GM23338 (cell line): ENCODE results near the gene GPD2.

Experiments used
- CREB1 ChIP-seq: fragments of 250-450 bp; sonication (Bioruptor Pico); IDR thresholded peaks from 2 replicates; pipeline ENCODE4 v1.5.0; 2020; ENCODE audit warnings: low read depth, mild to moderate bottlenecking, moderate library complexity
- EZH2 ChIP-seq: fragments of 200-600 bp; sonication (generic); IDR thresholded peaks from one replicate; pipeline ENCODE4 v1.8.0; 2017; ENCODE audit warnings: antibody characterized with exemption, mild to moderate bottlenecking, low read depth; ENCODE audit not compliant: unreplicated experiment
- POLR2AphosphoS5 ChIP-seq: IDR thresholded peaks from 2 replicates; pipeline ENCODE4 v1.6.1; 2016; ENCODE audit warnings: antibody characterized with exemption, low read depth
- ZNF114 ChIP-seq: fragments of 250-450 bp; sonication (Bioruptor Pico); IDR thresholded peaks from 2 replicates; pipeline ENCODE4 v1.5.0; 2020; ENCODE audit warnings: mild to moderate bottlenecking, moderate library complexity
- ZNF331 ChIP-seq: fragments of 250-450 bp; sonication (Bioruptor Pico); IDR thresholded peaks from 2 replicates; pipeline ENCODE4 v1.5.0; 2020; ENCODE audit warnings: low read depth, mild to moderate bottlenecking, moderate library complexity
- TF ChIP-seq, protein P1 (sequence below), 2 experiments: fragments of 200-600 bp in 1 of 2; sonication (generic) in 1 of 2; conservative IDR thresholded peaks; 2 replicates each; pipeline versions ENCODE4 v1.5.1 to v1.6.1; 2016 to 2017; ENCODE audit warnings: antibody characterized with exemption in 2 of 2, low read depth in 2 of 2, mild to moderate bottlenecking in 2 of 2, moderate library complexity in 1 of 2
- TF ChIP-seq, protein P2 (sequence below): IDR thresholded peaks from one replicate; pipeline ENCODE4 v1.6.1; 2018; ENCODE audit warnings: antibody characterized with exemption; ENCODE audit not compliant: unreplicated experiment
- TF ChIP-seq, protein P3 (sequence below): fragments of 250-450 bp; sonication (Bioruptor Pico); IDR thresholded peaks from 2 replicates; pipeline ENCODE4 v1.5.0; 2020; ENCODE audit warnings: mild to moderate bottlenecking, moderate library complexity
- TF ChIP-seq, protein P4 (sequence below): IDR thresholded peaks from 2 replicates; pipeline ENCODE4 v1.6.1; 2016; ENCODE audit warnings: antibody characterized with exemption

DNA sequence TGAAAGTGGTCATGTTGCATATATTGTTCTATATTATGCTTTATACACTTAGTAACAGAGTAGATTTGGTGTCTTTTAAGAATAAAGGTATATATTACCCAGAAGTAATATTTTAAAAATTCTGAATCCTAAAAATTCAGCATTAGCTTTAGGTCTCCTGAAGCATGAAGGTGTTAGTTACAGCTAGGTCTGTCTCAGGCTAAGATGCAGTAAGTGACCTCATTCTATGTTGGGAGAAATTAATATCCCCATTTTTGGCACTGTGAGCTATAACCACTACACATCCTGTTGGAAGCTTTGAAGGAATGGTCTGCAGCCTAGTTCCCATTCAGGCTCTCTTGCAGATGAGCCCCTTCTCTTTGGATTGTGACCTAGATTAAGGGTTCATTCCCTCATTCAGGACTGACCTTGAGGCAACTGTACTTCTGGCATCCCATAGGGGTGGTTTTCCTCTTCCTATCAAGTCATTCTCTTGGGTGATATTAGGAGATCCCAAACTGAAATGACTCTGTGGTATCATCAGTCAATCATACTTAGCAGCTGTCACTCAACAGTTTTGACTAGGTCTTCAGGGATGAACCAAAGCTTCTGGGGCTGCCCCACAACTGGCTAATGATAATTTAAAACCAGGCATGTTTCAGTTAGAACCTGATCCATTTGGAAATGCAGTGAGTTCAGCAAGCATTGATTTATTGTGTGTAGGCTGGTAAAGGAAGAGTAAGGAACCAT is 117.7 kb downstream of the GPD2 start:
- no peak for TF ChIP-seq EZH2
- TF ChIP-seq, protein P1, sequence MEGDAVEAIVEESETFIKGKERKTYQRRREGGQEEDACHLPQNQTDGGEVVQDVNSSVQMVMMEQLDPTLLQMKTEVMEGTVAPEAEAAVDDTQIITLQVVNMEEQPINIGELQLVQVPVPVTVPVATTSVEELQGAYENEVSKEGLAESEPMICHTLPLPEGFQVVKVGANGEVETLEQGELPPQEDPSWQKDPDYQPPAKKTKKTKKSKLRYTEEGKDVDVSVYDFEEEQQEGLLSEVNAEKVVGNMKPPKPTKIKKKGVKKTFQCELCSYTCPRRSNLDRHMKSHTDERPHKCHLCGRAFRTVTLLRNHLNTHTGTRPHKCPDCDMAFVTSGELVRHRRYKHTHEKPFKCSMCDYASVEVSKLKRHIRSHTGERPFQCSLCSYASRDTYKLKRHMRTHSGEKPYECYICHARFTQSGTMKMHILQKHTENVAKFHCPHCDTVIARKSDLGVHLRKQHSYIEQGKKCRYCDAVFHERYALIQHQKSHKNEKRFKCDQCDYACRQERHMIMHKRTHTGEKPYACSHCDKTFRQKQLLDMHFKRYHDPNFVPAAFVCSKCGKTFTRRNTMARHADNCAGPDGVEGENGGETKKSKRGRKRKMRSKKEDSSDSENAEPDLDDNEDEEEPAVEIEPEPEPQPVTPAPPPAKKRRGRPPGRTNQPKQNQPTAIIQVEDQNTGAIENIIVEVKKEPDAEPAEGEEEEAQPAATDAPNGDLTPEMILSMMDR (conservative IDR thresholded peaks at IDR 0.05; ENCODE audit: low read depth in 2 of 2): no peak
- TF ChIP-seq, protein P2, sequence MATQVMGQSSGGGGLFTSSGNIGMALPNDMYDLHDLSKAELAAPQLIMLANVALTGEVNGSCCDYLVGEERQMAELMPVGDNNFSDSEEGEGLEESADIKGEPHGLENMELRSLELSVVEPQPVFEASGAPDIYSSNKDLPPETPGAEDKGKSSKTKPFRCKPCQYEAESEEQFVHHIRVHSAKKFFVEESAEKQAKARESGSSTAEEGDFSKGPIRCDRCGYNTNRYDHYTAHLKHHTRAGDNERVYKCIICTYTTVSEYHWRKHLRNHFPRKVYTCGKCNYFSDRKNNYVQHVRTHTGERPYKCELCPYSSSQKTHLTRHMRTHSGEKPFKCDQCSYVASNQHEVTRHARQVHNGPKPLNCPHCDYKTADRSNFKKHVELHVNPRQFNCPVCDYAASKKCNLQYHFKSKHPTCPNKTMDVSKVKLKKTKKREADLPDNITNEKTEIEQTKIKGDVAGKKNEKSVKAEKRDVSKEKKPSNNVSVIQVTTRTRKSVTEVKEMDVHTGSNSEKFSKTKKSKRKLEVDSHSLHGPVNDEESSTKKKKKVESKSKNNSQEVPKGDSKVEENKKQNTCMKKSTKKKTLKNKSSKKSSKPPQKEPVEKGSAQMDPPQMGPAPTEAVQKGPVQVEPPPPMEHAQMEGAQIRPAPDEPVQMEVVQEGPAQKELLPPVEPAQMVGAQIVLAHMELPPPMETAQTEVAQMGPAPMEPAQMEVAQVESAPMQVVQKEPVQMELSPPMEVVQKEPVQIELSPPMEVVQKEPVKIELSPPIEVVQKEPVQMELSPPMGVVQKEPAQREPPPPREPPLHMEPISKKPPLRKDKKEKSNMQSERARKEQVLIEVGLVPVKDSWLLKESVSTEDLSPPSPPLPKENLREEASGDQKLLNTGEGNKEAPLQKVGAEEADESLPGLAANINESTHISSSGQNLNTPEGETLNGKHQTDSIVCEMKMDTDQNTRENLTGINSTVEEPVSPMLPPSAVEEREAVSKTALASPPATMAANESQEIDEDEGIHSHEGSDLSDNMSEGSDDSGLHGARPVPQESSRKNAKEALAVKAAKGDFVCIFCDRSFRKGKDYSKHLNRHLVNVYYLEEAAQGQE: no peak
- TF ChIP-seq, protein P3, sequence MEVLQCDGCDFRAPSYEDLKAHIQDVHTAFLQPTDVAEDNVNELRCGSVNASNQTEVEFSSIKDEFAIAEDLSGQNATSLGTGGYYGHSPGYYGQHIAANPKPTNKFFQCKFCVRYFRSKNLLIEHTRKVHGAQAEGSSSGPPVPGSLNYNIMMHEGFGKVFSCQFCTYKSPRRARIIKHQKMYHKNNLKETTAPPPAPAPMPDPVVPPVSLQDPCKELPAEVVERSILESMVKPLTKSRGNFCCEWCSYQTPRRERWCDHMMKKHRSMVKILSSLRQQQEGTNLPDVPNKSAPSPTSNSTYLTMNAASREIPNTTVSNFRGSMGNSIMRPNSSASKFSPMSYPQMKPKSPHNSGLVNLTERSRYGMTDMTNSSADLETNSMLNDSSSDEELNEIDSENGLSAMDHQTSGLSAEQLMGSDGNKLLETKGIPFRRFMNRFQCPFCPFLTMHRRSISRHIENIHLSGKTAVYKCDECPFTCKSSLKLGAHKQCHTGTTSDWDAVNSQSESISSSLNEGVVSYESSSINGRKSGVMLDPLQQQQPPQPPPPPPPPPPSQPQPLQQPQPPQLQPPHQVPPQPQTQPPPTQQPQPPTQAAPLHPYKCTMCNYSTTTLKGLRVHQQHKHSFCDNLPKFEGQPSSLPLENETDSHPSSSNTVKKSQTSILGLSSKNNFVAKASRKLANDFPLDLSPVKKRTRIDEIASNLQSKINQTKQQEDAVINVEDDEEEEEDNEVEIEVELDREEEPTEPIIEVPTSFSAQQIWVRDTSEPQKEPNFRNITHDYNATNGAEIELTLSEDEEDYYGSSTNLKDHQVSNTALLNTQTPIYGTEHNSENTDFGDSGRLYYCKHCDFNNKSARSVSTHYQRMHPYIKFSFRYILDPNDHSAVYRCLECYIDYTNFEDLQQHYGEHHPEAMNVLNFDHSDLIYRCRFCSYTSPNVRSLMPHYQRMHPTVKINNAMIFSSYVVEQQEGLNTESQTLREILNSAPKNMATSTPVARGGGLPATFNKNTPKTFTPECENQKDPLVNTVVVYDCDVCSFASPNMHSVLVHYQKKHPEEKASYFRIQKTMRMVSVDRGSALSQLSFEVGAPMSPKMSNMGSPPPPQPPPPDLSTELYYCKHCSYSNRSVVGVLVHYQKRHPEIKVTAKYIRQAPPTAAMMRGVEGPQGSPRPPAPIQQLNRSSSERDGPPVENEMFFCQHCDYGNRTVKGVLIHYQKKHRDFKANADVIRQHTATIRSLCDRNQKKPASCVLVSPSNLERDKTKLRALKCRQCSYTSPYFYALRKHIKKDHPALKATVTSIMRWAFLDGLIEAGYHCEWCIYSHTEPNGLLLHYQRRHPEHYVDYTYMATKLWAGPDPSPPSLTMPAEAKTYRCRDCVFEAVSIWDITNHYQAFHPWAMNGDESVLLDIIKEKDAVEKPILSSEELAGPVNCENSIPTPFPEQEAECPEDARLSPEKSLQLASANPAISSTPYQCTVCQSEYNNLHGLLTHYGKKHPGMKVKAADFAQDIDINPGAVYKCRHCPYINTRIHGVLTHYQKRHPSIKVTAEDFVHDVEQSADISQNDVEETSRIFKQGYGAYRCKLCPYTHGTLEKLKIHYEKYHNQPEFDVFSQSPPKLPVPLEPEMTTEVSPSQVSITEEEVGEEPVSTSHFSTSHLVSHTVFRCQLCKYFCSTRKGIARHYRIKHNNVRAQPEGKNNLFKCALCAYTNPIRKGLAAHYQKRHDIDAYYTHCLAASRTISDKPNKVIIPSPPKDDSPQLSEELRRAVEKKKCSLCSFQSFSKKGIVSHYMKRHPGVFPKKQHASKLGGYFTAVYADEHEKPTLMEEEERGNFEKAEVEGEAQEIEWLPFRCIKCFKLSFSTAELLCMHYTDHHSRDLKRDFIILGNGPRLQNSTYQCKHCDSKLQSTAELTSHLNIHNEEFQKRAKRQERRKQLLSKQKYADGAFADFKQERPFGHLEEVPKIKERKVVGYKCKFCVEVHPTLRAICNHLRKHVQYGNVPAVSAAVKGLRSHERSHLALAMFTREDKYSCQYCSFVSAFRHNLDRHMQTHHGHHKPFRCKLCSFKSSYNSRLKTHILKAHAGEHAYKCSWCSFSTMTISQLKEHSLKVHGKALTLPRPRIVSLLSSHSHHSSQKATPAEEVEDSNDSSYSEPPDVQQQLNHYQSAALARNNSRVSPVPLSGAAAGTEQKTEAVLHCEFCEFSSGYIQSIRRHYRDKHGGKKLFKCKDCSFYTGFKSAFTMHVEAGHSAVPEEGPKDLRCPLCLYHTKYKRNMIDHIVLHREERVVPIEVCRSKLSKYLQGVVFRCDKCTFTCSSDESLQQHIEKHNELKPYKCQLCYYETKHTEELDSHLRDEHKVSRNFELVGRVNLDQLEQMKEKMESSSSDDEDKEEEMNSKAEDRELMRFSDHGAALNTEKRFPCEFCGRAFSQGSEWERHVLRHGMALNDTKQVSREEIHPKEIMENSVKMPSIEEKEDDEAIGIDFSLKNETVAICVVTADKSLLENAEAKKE (CRISPR knock-in tag): no peak
- TF ChIP-seq POLR2AphosphoS5: no peak
- no peak for TF ChIP-seq CREB1 (CRISPR knock-in tag)
- TF ChIP-seq ZNF331 (CRISPR knock-in tag): no peak
- TF ChIP-seq, protein P4, sequence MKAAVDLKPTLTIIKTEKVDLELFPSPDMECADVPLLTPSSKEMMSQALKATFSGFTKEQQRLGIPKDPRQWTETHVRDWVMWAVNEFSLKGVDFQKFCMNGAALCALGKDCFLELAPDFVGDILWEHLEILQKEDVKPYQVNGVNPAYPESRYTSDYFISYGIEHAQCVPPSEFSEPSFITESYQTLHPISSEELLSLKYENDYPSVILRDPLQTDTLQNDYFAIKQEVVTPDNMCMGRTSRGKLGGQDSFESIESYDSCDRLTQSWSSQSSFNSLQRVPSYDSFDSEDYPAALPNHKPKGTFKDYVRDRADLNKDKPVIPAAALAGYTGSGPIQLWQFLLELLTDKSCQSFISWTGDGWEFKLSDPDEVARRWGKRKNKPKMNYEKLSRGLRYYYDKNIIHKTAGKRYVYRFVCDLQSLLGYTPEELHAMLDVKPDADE: no peak
- TF ChIP-seq ZNF114 (CRISPR knock-in tag): no peak
